ENCODE data around the gene NHLRC4.

NHLRC4 gene

DNA sequence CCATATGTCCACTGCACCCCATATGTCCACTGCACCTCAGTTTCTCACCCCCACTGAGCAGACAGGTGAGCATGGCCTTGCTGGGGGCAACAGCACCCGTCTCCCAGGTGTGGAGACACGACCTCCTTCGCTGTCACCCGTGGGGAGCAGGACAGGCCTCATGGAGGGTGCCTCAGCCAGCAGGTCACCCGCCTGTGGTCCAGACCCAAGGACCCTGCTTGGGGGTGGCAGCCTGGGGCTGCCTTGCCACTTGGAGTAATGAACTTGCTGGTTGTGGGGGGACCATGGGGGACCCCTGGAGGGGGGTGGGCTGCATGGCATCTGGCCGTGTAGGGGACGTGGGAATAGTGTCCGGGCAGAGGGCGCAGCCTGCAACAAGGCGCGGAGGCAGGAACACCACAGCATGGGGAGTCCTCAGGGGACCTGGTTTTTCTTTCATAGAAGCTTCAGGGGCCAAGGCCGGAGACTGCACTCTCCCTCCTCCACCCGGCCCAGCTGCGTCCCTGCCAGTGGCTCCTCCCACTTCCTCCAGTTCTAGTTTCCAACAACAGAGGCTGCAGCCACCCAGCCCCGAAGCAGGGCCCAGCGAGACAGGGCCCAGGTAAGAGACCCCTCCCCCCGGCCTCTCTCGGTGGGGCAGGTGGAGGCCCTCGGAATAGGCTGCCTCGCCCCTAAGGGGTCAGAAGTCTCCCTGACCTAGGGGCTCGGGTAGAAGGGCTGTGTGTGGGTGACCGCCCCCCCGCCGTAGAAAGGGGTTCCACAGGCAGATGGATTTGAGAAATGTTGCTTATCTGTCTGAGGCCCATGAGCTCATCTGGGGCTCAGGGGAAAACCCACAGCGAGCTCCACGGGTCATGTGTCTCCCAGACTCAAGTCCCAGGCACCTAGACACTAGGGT is at the start of gene NHLRC4:
Gene NHLRC4, plus strand, starts transcription at position 531 of the 898 bp plus-strand sequence. CDS start 1,043 bp downstream, outside the sequence.
- peak within 1 kb of the TSS; percentile 81 to 97 for H3K27ac Mint-ChIP-seq
- peaks cover 11% of the 10 kb centered on the region for H3K27me3 Mint-ChIP-seq
- ATAC-seq, result peak; percentile 70
- H3K4me1 Mint-ChIP-seq, result peaks cover 48% of the 10 kb centered on the region
- no peaks in the 10 kb centered on the region for H3K9me3 Mint-ChIP-seq
- peak; percentile 63 to 72 for DNase-seq
- peak within 1 kb of the TSS; percentile 75 to 83 for H3K4me3 Mint-ChIP-seq

- Mint-ChIP-seq H3K4me3 (no peak overlapping the region), H3K27me3 (no peaks in the 10 kb centered on the region), H3K4me1 (peaks cover 12% of the 10 kb centered on the region), H3K9me3 (no peaks in the 10 kb centered on the region), H3K27ac (no peak overlapping the region)
- ATAC-seq (no peak), DNase-seq (no peak)
Observed at GRCh38 chr16:518858-519257, 47.9 kb upstream of the NHLRC4 start.

- H3K4me3 Mint-ChIP-seq, result no peak overlapping the region
- H3K27me3 Mint-ChIP-seq, result no peaks in the 10 kb centered on the region
- no peak for ATAC-seq
- no peak for DNase-seq
- H3K4me1 Mint-ChIP-seq, result peaks cover 17% of the 10 kb centered on the region
- H3K9me3 Mint-ChIP-seq, result no peaks in the 10 kb centered on the region
- peak overlapping the region in 1 of 2 donors; percentile 69 for H3K27ac Mint-ChIP-seq
Observed at GRCh38 chr16:519425-519824, 47.4 kb upstream of the NHLRC4 start.

- DNase-seq (no peak), ATAC-seq (no peak)
- Mint-ChIP-seq H3K27me3 (no peaks in the 10 kb centered on the region), H3K4me3 (no peak overlapping the region), H3K4me1 (peaks cover 24% of the 10 kb centered on the region), H3K27ac (peak overlapping the region in 1 of 2 donors; percentile 19), H3K9me3 (no peaks in the 10 kb centered on the region)
Observed at GRCh38 chr16:519841-520687, 46.7 kb upstream of the NHLRC4 start.

- no peak for ATAC-seq
- no peak for DNase-seq
- H3K27ac Mint-ChIP-seq, result no peak overlapping the region
- peaks cover 32% of the 10 kb centered on the region for H3K4me1 Mint-ChIP-seq
- no peaks in the 10 kb centered on the region for H3K27me3 Mint-ChIP-seq
- H3K4me3 Mint-ChIP-seq, result no peak overlapping the region
- no peaks in the 10 kb centered on the region for H3K9me3 Mint-ChIP-seq
Observed at GRCh38 chr16:520847-521246, 46.0 kb upstream of the NHLRC4 start.

GRCh38 chr16:521381-522210 is 45.2 kb upstream of the NHLRC4 start:
- ATAC-seq, result no peak
- H3K27ac Mint-ChIP-seq, result no peak overlapping the region
- H3K27me3 Mint-ChIP-seq, result no peaks in the 10 kb centered on the region
- no peaks in the 10 kb centered on the region for H3K9me3 Mint-ChIP-seq
- H3K4me1 Mint-ChIP-seq, result peaks cover 39% of the 10 kb centered on the region
- no peak for DNase-seq
- H3K4me3 Mint-ChIP-seq, result no peak overlapping the region

GRCh38 chr16:522320-523096 is 44.3 kb upstream of the NHLRC4 start:
- Mint-ChIP-seq H3K4me3 (no peak overlapping the region), H3K27me3 (no peaks in the 10 kb centered on the region), H3K27ac (peak overlapping the region; percentile 10 to 43), H3K9me3 (no peaks in the 10 kb centered on the region), H3K4me1 (peaks cover 42% of the 10 kb centered on the region)
- ATAC-seq, result no peak
- no peak for DNase-seq

- Mint-ChIP-seq H3K4me3 (no peak overlapping the region), H3K27me3 (no peaks in the 10 kb centered on the region), H3K4me1 (peaks cover 42% of the 10 kb centered on the region), H3K27ac (peak overlapping the region; percentile 43 to 71), H3K9me3 (no peaks in the 10 kb centered on the region)
- ATAC-seq (no peak), DNase-seq (no peak)
Observed at GRCh38 chr16:523097-523741, 43.6 kb upstream of the NHLRC4 start.

- Mint-ChIP-seq H3K4me1 (peaks cover 53% of the 10 kb centered on the region), H3K27me3 (no peaks in the 10 kb centered on the region), H3K27ac (peak overlapping the region; percentile 98 to 99), H3K4me3 (peak overlapping the region; percentile 82 to 87), H3K9me3 (no peaks in the 10 kb centered on the region)
- DNase-seq (no peak), ATAC-seq (no peak)
Observed at GRCh38 chr16:524274-525040, 42.3 kb upstream of the NHLRC4 start.

- DNase-seq (no peak), ATAC-seq (peak; percentile 5)
- H3K9me3 Mint-ChIP-seq, result no peaks in the 10 kb centered on the region
- peak overlapping the region; percentile 82 to 87 for H3K4me3 Mint-ChIP-seq
- H3K27me3 Mint-ChIP-seq, result no peaks in the 10 kb centered on the region
- peak overlapping the region; percentile 98 to 99 for H3K27ac Mint-ChIP-seq
- peaks cover 59% of the 10 kb centered on the region for H3K4me1 Mint-ChIP-seq
Observed at GRCh38 chr16:525123-525519, 41.7 kb upstream of the NHLRC4 start.

DNA sequence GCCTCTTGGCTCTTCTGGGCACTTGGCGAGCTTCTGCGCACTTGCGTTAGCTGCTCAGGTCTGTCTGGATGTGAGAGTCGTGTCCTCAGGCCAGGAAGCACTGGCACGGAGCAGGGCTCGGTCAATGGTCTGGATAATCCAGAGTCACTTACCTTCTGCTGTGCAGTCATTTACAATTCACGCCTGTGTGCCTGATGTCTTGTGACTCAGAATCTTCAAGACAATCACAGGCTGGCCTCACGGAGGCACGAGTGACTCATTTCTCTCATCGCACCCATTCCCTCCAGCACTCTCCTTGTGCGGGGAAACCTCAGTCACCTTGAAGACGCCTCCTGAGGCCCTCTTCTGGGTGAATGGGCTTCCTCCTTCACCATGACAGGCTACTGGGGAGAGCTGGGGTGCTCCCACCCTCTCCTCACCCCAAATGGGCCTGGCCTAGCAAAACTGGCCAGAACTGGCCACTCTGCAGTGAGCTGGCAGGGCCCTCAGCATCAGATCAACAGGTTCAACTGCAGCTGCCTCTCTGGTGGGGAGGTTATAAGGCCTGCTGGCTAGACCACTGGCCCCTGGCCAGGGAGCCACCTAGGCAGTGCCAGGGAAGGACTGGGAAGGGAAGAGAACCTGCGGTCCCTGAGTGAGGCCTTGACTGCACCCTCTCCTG is 41.2 kb upstream of the NHLRC4 start:
- DNase-seq, result peak; percentile 77 to 89
- no peaks in the 10 kb centered on the region for H3K27me3 Mint-ChIP-seq
- ATAC-seq, result peak; percentile 79
- no peaks in the 10 kb centered on the region for H3K9me3 Mint-ChIP-seq
- H3K4me3 Mint-ChIP-seq, result peak overlapping the region; percentile 82 to 87
- peaks cover 65% of the 10 kb centered on the region for H3K4me1 Mint-ChIP-seq
- H3K27ac Mint-ChIP-seq, result peak overlapping the region; percentile 98 to 99

GRCh38 chr16:526181-527014 is 40.4 kb upstream of the NHLRC4 start:
- Mint-ChIP-seq H3K4me3 (peak overlapping the region; percentile 82 to 87), H3K27ac (peak overlapping the region; percentile 98 to 99), H3K9me3 (no peaks in the 10 kb centered on the region), H3K27me3 (no peaks in the 10 kb centered on the region), H3K4me1 (peaks cover 65% of the 10 kb centered on the region)
- ATAC-seq, result no peak
- DNase-seq, result peak; percentile 18 to 26
